Suppressor macrophage treated with lipopolysaccharide for 1 hour (primary cell): ENCODE measurements around the gene CLDN24.

ENCODE experiments used
- DNase-seq, 3 donors: peaks; one replicate each; pipeline ENCODE4 v3.0.0-alpha.2; 2020 to 2022

CLDN24 gene

GRCh38 chr4:183272384-183272783, 49.8 kb downstream of the CLDN24 start:
- no peak for DNase-seq
